Cardiac muscle cell (in vitro differentiated cells and primary cell): Measurements from ENCODE around the gene PDZRN4. TPM values are rescaled to one million over a fixed set of nuclear protein-coding genes. Genes with fewer than 3 reads are reported as not detected.

Experiments used
- DNase-seq, 2 donors: peaks; one replicate each; pipeline versions ENCODE4 v3.0.0 to v3.0.0-alpha.2; 2010 to 2017; ENCODE audit warnings: low read depth in 1 of 2, low spot score in 1 of 2
- H3K27ac ChIP-seq: fragments of 200-600 bp; sonication (generic); 2 replicates; pipeline ENCODE4 v1.5.1; 2016
- H3K27me3 ChIP-seq: fragments of 200-600 bp; sonication (generic); 2 replicates; pipeline ENCODE4 v1.6.0; 2016; ENCODE audit warnings: control low read depth
- H3K36me3 ChIP-seq: fragments of 200-600 bp; sonication (generic); 2 replicates; pipeline ENCODE4 v1.5.1; 2016; ENCODE audit warnings: control low read depth
- H3K4me1 ChIP-seq: fragments of 200-600 bp; sonication (generic); 2 replicates; pipeline ENCODE4 v1.8.1; 2017; ENCODE audit warnings: low read depth, mild to moderate bottlenecking, mixed run types
- H3K4me3 ChIP-seq: fragments of 200-600 bp; sonication (generic); 2 replicates; pipeline ENCODE4 v1.5.1; 2016; ENCODE audit warnings: mild to moderate bottlenecking
- H3K9me3 ChIP-seq: fragments of 200-600 bp; sonication (generic); 2 replicates; pipeline ENCODE4 v1.5.1; 2017; ENCODE audit warnings: low read depth, mild to moderate bottlenecking, control low read depth
- CTCF ChIP-seq: IDR thresholded peaks from 2 replicates; pipeline ENCODE4 v1.5.1; 2012; ENCODE audit warnings: low read depth, mild to moderate bottlenecking, low read length
- polyA plus RNA-seq: library from polyadenylated mRNA; unstranded; fragments of >200 nt; fragmentation: Nextera tagmentation; extraction: Ambion mirVana; gene quantifications from 2 replicates; pipeline ENCODE4 v1.2.1, GENCODE V29; 2016
- total RNA-seq: library from RNA; depleted of rRNA; stranded (reverse); fragments of >200 nt; gene quantifications from 2 replicates; pipeline ENCODE4 v1.2.3, GENCODE V29; 2016

Gene PDZRN4
- total and polyA plus RNA-seq, 2 experiments from 2014 or later, result 2.9 to 5.0 TPM

GRCh38 chr12:41419131-41419893, 231.2 kb downstream of the PDZRN4 start:
- H3K9me3 ChIP-seq, result no peaks in the 10 kb centered on the region
- no peaks in the 10 kb centered on the region for H3K27me3 ChIP-seq
- H3K4me3 ChIP-seq, result no peak overlapping the region
- no peak for TF ChIP-seq CTCF
- H3K27ac ChIP-seq, result no peak overlapping the region
- H3K36me3 ChIP-seq, result no peaks in the 10 kb centered on the region
- no peak for DNase-seq
- no peaks in the 10 kb centered on the region for H3K4me1 ChIP-seq

- DNase-seq, result no peak
- no peak for TF ChIP-seq CTCF
- Histone ChIP-seq H3K4me3 (no peak overlapping the region), H3K4me1 (no peaks in the 10 kb centered on the region), H3K27me3 (no peaks in the 10 kb centered on the region), H3K27ac (no peak overlapping the region), H3K9me3 (no peaks in the 10 kb centered on the region), H3K36me3 (no peaks in the 10 kb centered on the region)
Measured at GRCh38 chr12:41424651-41425050, 236.5 kb downstream of the PDZRN4 start.

GRCh38 chr12:41433460-41433859, 245.3 kb downstream of the PDZRN4 start:
- H3K4me3 ChIP-seq, result no peak overlapping the region
- no peak overlapping the region for H3K27ac ChIP-seq
- no peak for TF ChIP-seq CTCF
- DNase-seq, result no peak
- peaks cover 7% of the 10 kb centered on the region for H3K4me1 ChIP-seq
- no peaks in the 10 kb centered on the region for H3K36me3 ChIP-seq
- no peaks in the 10 kb centered on the region for H3K9me3 ChIP-seq
- H3K27me3 ChIP-seq, result no peaks in the 10 kb centered on the region

GRCh38 chr12:41436076-41436475, 248.0 kb downstream of the PDZRN4 start:
- no peak overlapping the region for H3K27ac ChIP-seq
- H3K9me3 ChIP-seq, result no peaks in the 10 kb centered on the region
- DNase-seq, result no peak
- H3K36me3 ChIP-seq, result no peaks in the 10 kb centered on the region
- TF ChIP-seq CTCF, result no peak
- peaks cover 22% of the 10 kb centered on the region for H3K4me1 ChIP-seq
- H3K4me3 ChIP-seq, result no peak overlapping the region
- no peaks in the 10 kb centered on the region for H3K27me3 ChIP-seq

GRCh38 chr12:41437563-41437962, 249.4 kb downstream of the PDZRN4 start:
- DNase-seq, result no peak
- no peak overlapping the region for H3K27ac ChIP-seq
- H3K27me3 ChIP-seq, result no peaks in the 10 kb centered on the region
- TF ChIP-seq CTCF, result no peak
- no peaks in the 10 kb centered on the region for H3K36me3 ChIP-seq
- H3K4me3 ChIP-seq, result no peak overlapping the region
- H3K4me1 ChIP-seq, result peaks cover 22% of the 10 kb centered on the region
- H3K9me3 ChIP-seq, result no peaks in the 10 kb centered on the region
